BE2C (cell line): ENCODE data around the gene EVA1A.

Experiments
- DNase-seq: peaks from one replicate; pipeline ENCODE4 v3.0.0-alpha.2; 2020
- H3K27me3 ChIP-seq: fragments of 250-450 bp; sonication (Bioruptor Pico); 2 replicates; pipeline ENCODE4 v1.5.1; 2020; ENCODE audit warnings: mild to moderate bottlenecking
- H3K36me3 ChIP-seq: fragments of 250-450 bp; sonication (Bioruptor Pico); 2 replicates; pipeline ENCODE4 v1.5.1; 2020; ENCODE audit warnings: mild to moderate bottlenecking
- H3K4me1 ChIP-seq: fragments of 250-450 bp; sonication (Bioruptor Pico); 2 replicates; pipeline ENCODE4 v1.5.1; 2020
- H3K4me3 ChIP-seq: 2 replicates; pipeline ENCODE4 v1.5.1; 2011; ENCODE audit warnings: low read depth, low read length
- H3K9me3 ChIP-seq: fragments of 250-450 bp; sonication (Bioruptor Pico); 2 replicates; pipeline ENCODE4 v1.5.1; 2020
- CTCF ChIP-seq: IDR thresholded peaks from 2 replicates; pipeline ENCODE4 v1.5.1; 2012; ENCODE audit warnings: mild to moderate bottlenecking, low read depth, low read length

EVA1A gene

GRCh38 chr2:75459565-75460310, 101.0 kb downstream of the EVA1A start:
- DNase-seq: no peak
- H3K9me3 ChIP-seq: no peaks in the 10 kb centered on the region
- no peaks in the 10 kb centered on the region for H3K4me1 ChIP-seq
- no peaks in the 10 kb centered on the region for H3K36me3 ChIP-seq
- no peak overlapping the region for H3K4me3 ChIP-seq
- no peaks in the 10 kb centered on the region for H3K27me3 ChIP-seq
- no peak for TF ChIP-seq CTCF

- no peaks in the 10 kb centered on the region for H3K36me3 ChIP-seq
- no peaks in the 10 kb centered on the region for H3K4me1 ChIP-seq
- no peaks in the 10 kb centered on the region for H3K9me3 ChIP-seq
- TF ChIP-seq CTCF: no peak
- H3K4me3 ChIP-seq: no peak overlapping the region
- H3K27me3 ChIP-seq: no peaks in the 10 kb centered on the region
- DNase-seq: no peak
Measured at GRCh38 chr2:75458201-75458600, 102.5 kb downstream of the EVA1A start.

GRCh38 chr2:75456825-75457224, 103.9 kb downstream of the EVA1A start:
- Histone ChIP-seq H3K27me3 (no peaks in the 10 kb centered on the region), H3K4me1 (no peaks in the 10 kb centered on the region), H3K4me3 (no peak overlapping the region), H3K9me3 (no peaks in the 10 kb centered on the region), H3K36me3 (no peaks in the 10 kb centered on the region)
- no peak for DNase-seq
- TF ChIP-seq CTCF: no peak

- H3K27me3 ChIP-seq: no peaks in the 10 kb centered on the region
- TF ChIP-seq CTCF: no peak
- no peaks in the 10 kb centered on the region for H3K4me1 ChIP-seq
Measured at GRCh38 chr2:75456111-75456510, 104.6 kb downstream of the EVA1A start.

GRCh38 chr2:75454241-75454620, 106.5 kb downstream of the EVA1A start:
- no peaks in the 10 kb centered on the region for H3K27me3 ChIP-seq
- no peaks in the 10 kb centered on the region for H3K9me3 ChIP-seq
- DNase-seq: no peak
- no peaks in the 10 kb centered on the region for H3K36me3 ChIP-seq
- H3K4me1 ChIP-seq: no peaks in the 10 kb centered on the region
- TF ChIP-seq CTCF: no peak
- no peak overlapping the region for H3K4me3 ChIP-seq

More at GRCh38 chr2:75456111-75456510, 104.6 kb downstream of the EVA1A start:
- Histone ChIP-seq H3K36me3 (no peaks in the 10 kb centered on the region), H3K9me3 (no peaks in the 10 kb centered on the region), H3K4me3 (no peak overlapping the region)
- no peak for DNase-seq

- no peaks in the 10 kb centered on the region for H3K36me3 ChIP-seq
- H3K4me1 ChIP-seq: no peaks in the 10 kb centered on the region
- no peak for TF ChIP-seq CTCF
- no peaks in the 10 kb centered on the region for H3K9me3 ChIP-seq
- no peak for DNase-seq
- no peak overlapping the region for H3K4me3 ChIP-seq
- H3K27me3 ChIP-seq: no peaks in the 10 kb centered on the region
Measured at GRCh38 chr2:75453384-75454240, 107.1 kb downstream of the EVA1A start.
